PC-3 (cell line): Measurements from ENCODE around the gene STAT1. TPM values are rescaled to one million over a fixed set of nuclear protein-coding genes. Genes with fewer than 3 reads are reported as not detected.

Experiments
- ATAC-seq: fragments of 200-7000 bp; cut with Tn5 transposase; 2 replicates; pipeline ENCODE4 v1.9.1; 2020; ENCODE audit warnings: mild to moderate bottlenecking, moderate library complexity
- BruUV-seq: library from RNA; stranded (reverse); fragments of 400-500 nt; replicated peaks from 2 replicates; lab custom pipeline; 2021; lab: Mats Ljungman, UMichigan
- CTCF ChIA-PET: fragments of 300-600 bp; sonication (Branson Sonifier 250); formaldehyde crosslinking; loops from one replicate; lab custom pipeline; 2022; ENCODE audit warnings: antibody characterized with exemption; lab: Charles Lee
- POLR2A ChIA-PET: fragments of 300-600 bp; sonication (Branson Sonifier 250); formaldehyde crosslinking; loops from one replicate; lab custom pipeline; 2022; ENCODE audit warnings: antibody characterized with exemption; ENCODE audit not compliant: unreplicated experiment; lab: Charles Lee
- DNase-seq: peaks from one replicate; pipeline ENCODE4 v3.0.0-alpha.2; 2015
- H2AFZ ChIP-seq: fragments of 300-600 bp; sonication (generic); 2 replicates; pipeline ENCODE4 v1.6.0; 2016; ENCODE audit warnings: antibody characterized with exemption, low read length
- H3F3A ChIP-seq: fragments of 300-600 bp; sonication (generic); one replicate; pipeline ENCODE4 v1.6.0; 2017; ENCODE audit warnings: antibody characterized with exemption, low read length, control low read depth, mild to moderate bottlenecking; ENCODE audit not compliant: unreplicated experiment
- H3K27ac ChIP-seq: fragments of 300-600 bp; sonication (generic); 2 replicates; pipeline ENCODE4 v1.5.1; 2016; ENCODE audit warnings: mild to moderate bottlenecking, low read length
- H3K27me3 ChIP-seq: fragments of 300-600 bp; sonication (generic); 2 replicates; pipeline ENCODE4 v1.6.1; 2016; ENCODE audit warnings: low read length, mixed read lengths
- H3K36me3 ChIP-seq: fragments of 300-600 bp; sonication (generic); 2 replicates; pipeline ENCODE4 v1.6.1; 2016; ENCODE audit warnings: low read depth, mixed run types, low read length, mixed read lengths
- H3K4me1 ChIP-seq: fragments of 300-600 bp; sonication (generic); 2 replicates; pipeline ENCODE4 v1.5.1; 2016; ENCODE audit warnings: low read length; ENCODE audit not compliant: insufficient read depth
- H3K4me2 ChIP-seq: fragments of 300-600 bp; sonication (generic); 2 replicates; pipeline ENCODE4 v1.6.0; 2016; ENCODE audit warnings: low read length
- H3K4me3 ChIP-seq: fragments of 300-600 bp; sonication (generic); 2 replicates; pipeline ENCODE4 v1.5.1; 2016; ENCODE audit warnings: mild to moderate bottlenecking, low read length, mixed read lengths
- H3K79me2 ChIP-seq: fragments of 300-600 bp; sonication (generic); 2 replicates; pipeline ENCODE4 v1.6.1; 2017; ENCODE audit warnings: low read length, mixed read lengths
- H3K9ac ChIP-seq: fragments of 300-600 bp; sonication (generic); 2 replicates; pipeline ENCODE4 v1.6.0; 2016; ENCODE audit warnings: mild to moderate bottlenecking, low read length
- H3K9me2 ChIP-seq: fragments of 300-600 bp; sonication (generic); replicated peaks from 2 replicates; pipeline ENCODE4 v1.6.1; 2016; ENCODE audit warnings: mixed run types, low read length, mixed read lengths
- H3K9me3 ChIP-seq: fragments of 300-600 bp; sonication (generic); 2 replicates; pipeline ENCODE4 v1.6.1; 2016; ENCODE audit warnings: low read length, mixed read lengths
- H4K20me1 ChIP-seq: fragments of 300-600 bp; sonication (generic); 2 replicates; pipeline ENCODE4 v1.6.1; 2016; ENCODE audit warnings: low read length, mixed read lengths
- EZH2 ChIP-seq: fragments of 300-600 bp; sonication (generic); IDR thresholded peaks from one replicate; pipeline ENCODE4 v1.6.1; 2017; ENCODE audit warnings: antibody characterized with exemption, mild to moderate bottlenecking, low read length; ENCODE audit not compliant: unreplicated experiment
- EZH2phosphoT487 ChIP-seq: fragments of 300-600 bp; sonication (generic); IDR thresholded peaks from 2 replicates; pipeline ENCODE4 v1.6.1; 2018; ENCODE audit warnings: mild to moderate bottlenecking, antibody characterized with exemption, low read length, borderline replicate concordance
- intact Hi-C: fragments of 100-400 bp; cut with micrococcal nuclease; formaldehyde crosslinking; loops from 2 replicates; pipeline ENCODE4 v1.9.0; 2023
- total RNA-seq: library from RNA; depleted of rRNA; stranded (reverse); fragments of >200 nt; gene quantifications from 2 replicates; pipeline ENCODE4 v1.2.3, GENCODE V29; 2014
- TF ChIP-seq, protein P1 (sequence below): fragments of 300-600 bp; sonication (generic); conservative IDR thresholded peaks from 2 replicates; pipeline ENCODE4 v1.5.1; 2017; ENCODE audit warnings: antibody characterized with exemption, low read depth, mild to moderate bottlenecking, low read length

Gene STAT1
- total RNA-seq, 1 experiment from 2014 or later: 47.9 TPM

DNA sequence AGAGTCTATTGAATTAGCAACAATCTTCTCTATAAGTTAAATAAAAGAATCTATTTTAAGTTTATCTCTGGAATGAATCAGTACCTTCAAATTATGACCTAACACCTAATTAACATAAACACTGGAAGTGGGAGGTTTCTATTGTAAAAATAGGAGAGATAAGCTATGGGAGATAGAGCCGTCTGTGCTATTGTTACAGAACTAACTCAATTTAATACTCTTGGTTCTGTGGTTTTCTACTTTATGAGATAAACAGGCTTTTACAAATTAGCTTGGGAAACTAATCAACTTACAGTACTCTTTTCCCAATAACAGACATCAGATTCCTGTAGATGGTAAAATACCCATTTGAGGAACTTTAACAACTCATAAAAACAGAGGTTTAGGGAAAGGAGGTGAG lies 25.6 kb upstream of the STAT1 start:
- intact Hi-C loops: no loop called here
- Histone ChIP-seq H3K9ac (no peak overlapping the region), H3K27me3 (no peaks in the 10 kb centered on the region), H4K20me1 (no peaks in the 10 kb centered on the region), H3K9me2 (peaks cover 3% of the 10 kb centered on the region; the same call in 1 of the 2 replicates), H3K4me3 (no peak overlapping the region), H2AFZ (no peak overlapping the region), H3K4me1 (peaks cover 45% of the 10 kb centered on the region), H3K36me3 (no peaks in the 10 kb centered on the region), H3K27ac (no peak overlapping the region), H3F3A (no peaks in the 10 kb centered on the region), H3K4me2 (no peak overlapping the region), H3K79me2 (no peaks in the 10 kb centered on the region), H3K9me3 (no peaks in the 10 kb centered on the region)
- CTCF ChIA-PET: no interaction called here
- DNase-seq: no peak
- POLR2A ChIA-PET: no interaction called here
- TF ChIP-seq, protein P1, sequence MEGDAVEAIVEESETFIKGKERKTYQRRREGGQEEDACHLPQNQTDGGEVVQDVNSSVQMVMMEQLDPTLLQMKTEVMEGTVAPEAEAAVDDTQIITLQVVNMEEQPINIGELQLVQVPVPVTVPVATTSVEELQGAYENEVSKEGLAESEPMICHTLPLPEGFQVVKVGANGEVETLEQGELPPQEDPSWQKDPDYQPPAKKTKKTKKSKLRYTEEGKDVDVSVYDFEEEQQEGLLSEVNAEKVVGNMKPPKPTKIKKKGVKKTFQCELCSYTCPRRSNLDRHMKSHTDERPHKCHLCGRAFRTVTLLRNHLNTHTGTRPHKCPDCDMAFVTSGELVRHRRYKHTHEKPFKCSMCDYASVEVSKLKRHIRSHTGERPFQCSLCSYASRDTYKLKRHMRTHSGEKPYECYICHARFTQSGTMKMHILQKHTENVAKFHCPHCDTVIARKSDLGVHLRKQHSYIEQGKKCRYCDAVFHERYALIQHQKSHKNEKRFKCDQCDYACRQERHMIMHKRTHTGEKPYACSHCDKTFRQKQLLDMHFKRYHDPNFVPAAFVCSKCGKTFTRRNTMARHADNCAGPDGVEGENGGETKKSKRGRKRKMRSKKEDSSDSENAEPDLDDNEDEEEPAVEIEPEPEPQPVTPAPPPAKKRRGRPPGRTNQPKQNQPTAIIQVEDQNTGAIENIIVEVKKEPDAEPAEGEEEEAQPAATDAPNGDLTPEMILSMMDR: no peak
- TF ChIP-seq EZH2: no peak
- no peak for TF ChIP-seq EZH2phosphoT487
- no peak for ATAC-seq
- no TSS peak for BruUV-seq

DNA sequence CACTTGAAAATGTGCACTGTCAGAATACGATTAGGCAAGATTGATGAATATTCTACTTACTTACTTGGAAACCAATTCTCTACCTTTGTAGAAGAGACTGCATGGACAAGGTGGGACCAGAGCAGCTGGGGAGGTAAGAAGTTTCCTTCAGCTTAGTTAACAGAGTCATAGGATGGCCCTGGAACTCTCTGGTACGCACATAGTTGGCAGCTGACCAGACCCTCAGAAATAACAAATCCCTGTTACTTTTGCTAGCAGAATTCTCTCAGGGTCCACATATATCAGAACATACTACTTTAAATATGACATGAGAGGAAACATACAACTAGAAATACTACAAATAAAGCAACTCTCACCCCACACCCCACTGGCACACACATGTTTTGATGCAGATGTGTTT lies 24.8 kb upstream of the STAT1 start:
- peaks cover 3% of the 10 kb centered on the region; the same call in 1 of the 2 replicates for H3K9me2 ChIP-seq
- no peaks in the 10 kb centered on the region for H3K36me3 ChIP-seq
- H3F3A ChIP-seq: no peaks in the 10 kb centered on the region
- intact Hi-C loops: no loop called here
- no peak overlapping the region for H3K9ac ChIP-seq
- H3K4me2 ChIP-seq: peak overlapping the region; percentile 33
- BruUV-seq: no TSS peak
- H3K79me2 ChIP-seq: no peaks in the 10 kb centered on the region
- CTCF ChIA-PET: no interaction called here
- peaks cover 38% of the 10 kb centered on the region for H3K4me1 ChIP-seq
- H3K9me3 ChIP-seq: no peaks in the 10 kb centered on the region
- no peak overlapping the region for H3K4me3 ChIP-seq
- ATAC-seq (no peak), DNase-seq (no peak)
- TF ChIP-seq EZH2: no peak
- TF ChIP-seq EZH2phosphoT487: no peak
- TF ChIP-seq, protein P1: no peak
- POLR2A ChIA-PET: no interaction called here
- no peaks in the 10 kb centered on the region for H3K27me3 ChIP-seq
- H4K20me1 ChIP-seq: no peaks in the 10 kb centered on the region
- peak overlapping the region; percentile 17; the same call in 1 of the 2 replicates for H3K27ac ChIP-seq
- H2AFZ ChIP-seq: 0 out of 2 replicates have a peak overlapping the region, but pooled peaks have one; percentile 51

DNA sequence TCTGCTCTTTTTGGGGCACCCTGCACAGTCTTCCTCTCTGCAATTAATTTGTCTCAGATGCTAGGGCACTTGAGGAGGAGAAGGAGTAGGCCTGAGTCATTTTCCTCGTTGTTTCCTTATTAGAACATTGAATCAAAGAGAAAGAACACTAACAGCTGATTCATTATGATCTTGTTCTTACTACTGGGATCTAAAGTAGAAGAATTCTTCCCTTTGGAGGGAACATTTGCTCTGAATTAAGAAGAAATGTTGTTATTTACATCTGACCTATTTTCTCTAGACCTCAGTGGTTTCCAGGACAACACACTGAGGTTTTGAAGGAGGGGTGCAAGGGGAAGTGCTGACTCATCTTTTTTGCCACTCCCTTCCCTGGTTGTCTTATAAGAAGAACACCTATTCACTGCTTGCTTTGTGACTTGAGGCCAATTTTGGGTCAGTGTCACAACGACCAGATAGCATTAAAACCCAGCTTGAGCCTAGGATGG lies 24.3 kb upstream of the STAT1 start:
- POLR2A ChIA-PET: no interaction called here

More for the DNA sequence above, 24.3 kb upstream of the STAT1 start:
- no peaks in the 10 kb centered on the region for H3K27me3 ChIP-seq
- no peaks in the 10 kb centered on the region for H3K9me3 ChIP-seq
- no peak overlapping the region for H3K4me3 ChIP-seq
- DNase-seq (peak; percentile 44), ATAC-seq (peak; percentile 23; the same call in 1 of the 2 replicates)
- no peak overlapping the region for H3K9ac ChIP-seq
- H3K36me3 ChIP-seq: no peaks in the 10 kb centered on the region
- peak overlapping the region; percentile 17 for H3K27ac ChIP-seq
- intact Hi-C loops: no loop called here
- TF ChIP-seq EZH2: no peak
- no peak for TF ChIP-seq EZH2phosphoT487
- TF ChIP-seq, protein P1: no peak
- H3F3A ChIP-seq: no peaks in the 10 kb centered on the region
- H3K79me2 ChIP-seq: no peaks in the 10 kb centered on the region
- no TSS peak for BruUV-seq
- H3K9me2 ChIP-seq: peaks cover 3% of the 10 kb centered on the region; the same call in 1 of the 2 replicates
- no peaks in the 10 kb centered on the region for H4K20me1 ChIP-seq
- H2AFZ ChIP-seq: peak overlapping the region; percentile 51
- peaks cover 34% of the 10 kb centered on the region for H3K4me1 ChIP-seq
- CTCF ChIA-PET: no interaction called here
- H3K4me2 ChIP-seq: peak overlapping the region; percentile 33
